Upper lobe of left lung (tissue), 6 donors: Measurements from ENCODE around the gene LATS2. TPM values are rescaled to one million over a fixed set of nuclear protein-coding genes. Genes with fewer than 3 reads are reported as not detected.
"Not testable (repeated sequence)": the region's sequence is repeated elsewhere in the genome, so short reads cannot be mapped to it uniquely, and the experiment has no call there.

Experiments used
- ATAC-seq, 2 donors: fragments of 200-7000 bp; cut with Tn5 transposase; one replicate each; pipeline ENCODE4 v1.9.1; 2022; ENCODE audit warnings: mild to moderate bottlenecking in 2 of 2, moderate library complexity in 2 of 2; ENCODE audit not compliant: low FRiP score in 2 of 2
- DNase-seq, 2 donors: peaks; one replicate each; pipeline ENCODE4 v3.0.0-alpha.2; 2019 to 2020
- H3K27ac ChIP-seq, 4 donors: fragments of 200-600 bp; sonication (generic); one replicate each; pipeline ENCODE4 v1.5.1; 2016 to 2019
- H3K27me3 ChIP-seq, 4 donors: fragments of 200-600 bp; sonication (generic); one replicate each; pipeline ENCODE4 v1.5.1; 2017 to 2019
- H3K36me3 ChIP-seq, 4 donors: fragments of 200-600 bp; sonication (generic); one replicate each; pipeline ENCODE4 v1.5.1; 2016 to 2019
- H3K4me1 ChIP-seq, 4 donors: fragments of 200-600 bp; sonication (generic); one replicate each; pipeline ENCODE4 v1.5.1; 2018 to 2019
- H3K4me3 ChIP-seq, 4 donors: fragments of 200-600 bp; sonication (generic); one replicate each; pipeline ENCODE4 v1.5.1; 2017 to 2019; ENCODE audit warnings: mild to moderate bottlenecking in 2 of 4, moderate library complexity in 1 of 4
- H3K9me3 ChIP-seq, 4 donors: fragments of 200-600 bp; sonication (generic); one replicate each; pipeline ENCODE4 v1.5.1; 2018 to 2019
- CTCF ChIP-seq, 6 experiments: fragments of 450-650 bp in 4 of 6; fragments of 200-600 bp in 2 of 6; sonication (generic) in 2 of 6; IDR thresholded peaks; one replicate each; pipeline ENCODE4 v1.5.1; 2016 to 2019; ENCODE audit warnings: antibody characterized with exemption in 6 of 6
- EP300 ChIP-seq, 4 donors: sonication (generic); formaldehyde crosslinking; IDR thresholded peaks; one replicate each; pipeline ENCODE4 v1.5.1; 2017; ENCODE audit warnings: antibody characterized with exemption in 4 of 4, control low read depth in 2 of 4
- POLR2A ChIP-seq, 4 donors: fragments of 450-650 bp; IDR thresholded peaks; one replicate each; pipeline ENCODE4 v1.5.1; 2016 to 2017; ENCODE audit warnings: antibody characterized with exemption in 4 of 4, mild to moderate bottlenecking in 2 of 4
- POLR2AphosphoS5 ChIP-seq, 2 donors: sonication (generic); formaldehyde crosslinking; IDR thresholded peaks; one replicate each; pipeline ENCODE4 v1.5.1; 2017; ENCODE audit warnings: antibody characterized with exemption in 2 of 2
- WGBS, 2 donors: methylation state at CpG; one replicate each; pipeline ENCODE4 v1.1.5; 2017 to 2018; 5-methylcytosine and 5-hydroxymethylcytosine counted together
- total RNA-seq, 6 donors: library from RNA; depleted of rRNA in 4 of 6; stranded (reverse); fragments of >200 nt in 4 of 6; gene quantifications; one replicate each; pipeline versions ENCODE4 v1.1.0 to v1.2.1, GENCODE V29; 2016 to 2021
- donor health status: DM: no; HTN: no; CAD: no; lungs with moderate emphysema.
- donor health status: DM: no; HTN: yes; CAD: no; lungs with severe emphysema.

The LATS2 gene
- total RNA-seq, 6 donors from 2014 or later, result 26.2 to 44.4 (median 39.5) TPM

- WGBS, 2 donors, result 25 to 26% methylated on average over 14 of the region's 14 CpGs
- no peaks in the 10 kb centered on the region for H3K27me3 ChIP-seq
- H3K27ac ChIP-seq, result no peak overlapping the region
- peaks cover 0 to 4% (median 0%) of the 10 kb centered on the region in 4 donors for H3K4me1 ChIP-seq
- TF ChIP-seq CTCF (IDR thresholded peaks at IDR 0.05), result no peak
- TF ChIP-seq POLR2A (IDR thresholded peaks at IDR 0.05), result no peak
- no peak for TF ChIP-seq POLR2AphosphoS5 (IDR thresholded peaks at IDR 0.05)
- TF ChIP-seq EP300 (IDR thresholded peaks at IDR 0.05), result no peak
- peak overlapping the region in 1 of 4 donors; percentile 20 for H3K4me3 ChIP-seq
- H3K9me3 ChIP-seq, result no peaks in the 10 kb centered on the region
- H3K36me3 ChIP-seq, result no peaks in the 10 kb centered on the region
- no peak for DNase-seq
- ATAC-seq, result no peak
Observed at GRCh38 chr13:20960663-20961309, 100.6 kb downstream of the LATS2 start.

- not testable (repeated sequence) for H3K27ac ChIP-seq, H3K4me1 ChIP-seq, H3K9me3 ChIP-seq, DNase-seq, H3K27me3 ChIP-seq, H3K36me3 ChIP-seq, H3K4me3 ChIP-seq
- ATAC-seq, result peak in 1 of 2 donors; percentile 58
- 83 to 84% methylated on average over 10 of the region's 10 CpGs for WGBS, 2 donors
Observed at GRCh38 chr13:20957049-20957620, 104.3 kb downstream of the LATS2 start.

GRCh38 chr13:20955496-20955895 is 105.9 kb downstream of the LATS2 start:
- WGBS, 2 donors, result 91% methylated on average over 6 of the region's 6 CpGs
- no peaks in the 10 kb centered on the region for H3K9me3 ChIP-seq
- H3K36me3 ChIP-seq, result no peaks in the 10 kb centered on the region
- H3K4me1 ChIP-seq, result peaks cover 0 to under 1% (median 0%) of the 10 kb centered on the region in 4 donors
- no peak for DNase-seq
- H3K4me3 ChIP-seq, result no peak overlapping the region
- no peak for ATAC-seq
- H3K27me3 ChIP-seq, result no peaks in the 10 kb centered on the region
- no peak overlapping the region for H3K27ac ChIP-seq
- TF ChIP-seq CTCF (IDR thresholded peaks at IDR 0.05) (no peak), POLR2AphosphoS5 (IDR thresholded peaks at IDR 0.05) (no peak), POLR2A (IDR thresholded peaks at IDR 0.05) (no peak), EP300 (IDR thresholded peaks at IDR 0.05) (no peak)

- no peaks in the 10 kb centered on the region for H3K36me3 ChIP-seq
- H3K27me3 ChIP-seq, result no peaks in the 10 kb centered on the region
- H3K9me3 ChIP-seq, result no peaks in the 10 kb centered on the region
- TF ChIP-seq CTCF (IDR thresholded peaks at IDR 0.05), result no peak
- no peak for TF ChIP-seq POLR2A (IDR thresholded peaks at IDR 0.05)
- TF ChIP-seq EP300 (IDR thresholded peaks at IDR 0.05), result no peak
- TF ChIP-seq POLR2AphosphoS5 (IDR thresholded peaks at IDR 0.05), result no peak
- H3K4me1 ChIP-seq, result no peaks in the 10 kb centered on the region
- no peak overlapping the region for H3K27ac ChIP-seq
- ATAC-seq (no peak), DNase-seq (peak in 1 of 2 donors; percentile 66)
- H3K4me3 ChIP-seq, result no peak overlapping the region
- 66 to 80% methylated on average over 15 of the region's 16 CpGs for WGBS, 2 donors
Observed at GRCh38 chr13:20953245-20953931, 108.0 kb downstream of the LATS2 start.

GRCh38 chr13:20952838-20953237 is 108.5 kb downstream of the LATS2 start:
- peak in 1 of 2 donors; percentile 61 for DNase-seq
- H3K4me1 ChIP-seq, result no peaks in the 10 kb centered on the region
- H3K9me3 ChIP-seq, result no peaks in the 10 kb centered on the region
- 69 to 72% methylated on average over 9 to 16 of the region's 16 CpGs for WGBS, 2 donors
- H3K4me3 ChIP-seq, result no peak overlapping the region
- H3K36me3 ChIP-seq, result no peaks in the 10 kb centered on the region
- H3K27ac ChIP-seq, result no peak overlapping the region
- TF ChIP-seq POLR2AphosphoS5 (IDR thresholded peaks at IDR 0.05) (no peak), CTCF (IDR thresholded peaks at IDR 0.05) (no peak), EP300 (IDR thresholded peaks at IDR 0.05) (no peak), POLR2A (IDR thresholded peaks at IDR 0.05) (no peak)
- no peaks in the 10 kb centered on the region for H3K27me3 ChIP-seq
- no peak for ATAC-seq

- 67 to 73% methylated on average over 3 of the region's 3 CpGs for WGBS, 2 donors
- H3K9me3 ChIP-seq, ATAC-seq, DNase-seq, H3K4me3 ChIP-seq, H3K36me3 ChIP-seq, H3K27me3 ChIP-seq, H3K27ac ChIP-seq: not testable (repeated sequence)
- H3K4me1 ChIP-seq, result peaks cover 0 to 19% (median 9%) of the 10 kb centered on the region in 4 donors
Observed at GRCh38 chr13:20948001-20948400, 113.4 kb downstream of the LATS2 start.
